Endothelial cell of umbilical vein (primary cell): Measurements from ENCODE around the gene IRF8. TPM values are rescaled to one million over a fixed set of nuclear protein-coding genes. Genes with fewer than 3 reads are reported as not detected.

Experiments
- BruUV-seq: library from RNA; stranded (reverse); fragments of 400-500 nt; replicated peaks from 2 replicates; lab custom pipeline; 2021; lab: Mats Ljungman, UMichigan
- CTCF ChIA-PET: fragments of 300-600, 350-600 bp; sonication (Branson Sonifier 250); formaldehyde crosslinking; loops from one replicate; lab custom pipeline; 2021; ENCODE audit warnings: antibody characterized with exemption, inconsistent platforms; lab: Charles Lee
- POLR2A ChIA-PET: fragments of 300-600, 350-600 bp; sonication (Branson Sonifier 250); formaldehyde crosslinking; loops from one replicate; lab custom pipeline; 2021; ENCODE audit warnings: antibody characterized with exemption, inconsistent platforms; lab: Charles Lee
- DNase-seq: peaks from one replicate; pipeline ENCODE4 v3.0.0-alpha.2; 2011; ENCODE audit warnings: low read depth, low spot score
- FAIRE-seq: peaks from 2 replicates; lab custom pipeline; 2011; peaks lifted over from hg19 to GRCh38; lab: Jason Lieb, UNC
- H2AFZ ChIP-seq: 2 replicates; pipeline ENCODE4 v1.6.0; 2012; ENCODE audit warnings: low read depth, low read length, control low read depth, inconsistent platforms
- H3K27ac ChIP-seq: 2 replicates; pipeline ENCODE4 v1.5.1; 2011; ENCODE audit warnings: low read depth, mild to moderate bottlenecking, control low read depth, low read length, moderate library complexity; ENCODE audit not compliant: insufficient read depth
- H3K27me3 ChIP-seq, 2 experiments: 2 replicates each; pipeline versions ENCODE4 v1.6.0 to v1.6.1; 2011; ENCODE audit warnings: low read length in 2 of 2, mixed read lengths in 1 of 2; ENCODE audit not compliant: control insufficient read depth in 2 of 2, insufficient read depth in 2 of 2
- H3K36me3 ChIP-seq, 2 experiments: 2 replicates in 1 of 2; 3 replicates in 1 of 2; pipeline ENCODE4 v1.5.1; 2011; ENCODE audit warnings: low read length in 2 of 2, mild to moderate bottlenecking in 1 of 2, moderate library complexity in 1 of 2; ENCODE audit not compliant: control insufficient read depth in 2 of 2, insufficient read depth in 2 of 2; ENCODE audit errors: extremely low read depth in 1 of 2
- H3K4me1 ChIP-seq: 3 replicates; pipeline ENCODE4 v1.5.1; 2011; ENCODE audit warnings: mild to moderate bottlenecking, low read length; ENCODE audit not compliant: control insufficient read depth, insufficient read depth; ENCODE audit errors: extremely low read depth
- H3K4me2 ChIP-seq: 2 replicates; pipeline ENCODE4 v1.6.1; 2011; ENCODE audit warnings: low read length, control low read depth, mixed read lengths; ENCODE audit not compliant: insufficient read depth
- H3K4me3 ChIP-seq, 3 experiments: fragments of 200-600 bp in 1 of 3; sonication (generic), shearing (Covaris generic) in 1 of 3; replicated peaks in 1 of 3; 2 replicates each; pipeline ENCODE4 v1.5.1; 2011 to 2016; ENCODE audit warnings: control low read depth in 3 of 3, low read length in 3 of 3, mild to moderate bottlenecking in 2 of 3, inconsistent platforms in 1 of 3, low read depth in 1 of 3, moderate library complexity in 1 of 3; ENCODE audit not compliant: insufficient read depth in 1 of 3
- H3K79me2 ChIP-seq: 2 replicates; pipeline ENCODE4 v1.6.0; 2012; ENCODE audit warnings: low read length, inconsistent platforms; ENCODE audit not compliant: control insufficient read depth, insufficient read depth
- H3K9ac ChIP-seq: replicated peaks from 2 replicates; pipeline ENCODE3; 2011; ENCODE audit warnings: low read length, control low read depth; ENCODE audit not compliant: insufficient read depth; ENCODE audit errors: extremely low read depth
- H3K9me1 ChIP-seq: replicated peaks from 3 replicates; pipeline ENCODE4 v1.6.0; 2011; ENCODE audit warnings: mild to moderate bottlenecking, low read length; ENCODE audit not compliant: control insufficient read depth, insufficient read depth; ENCODE audit errors: extremely low read depth
- H3K9me3 ChIP-seq: replicated peaks from 2 replicates; pipeline ENCODE4 v1.5.1; 2012; ENCODE audit warnings: low read length, inconsistent platforms; ENCODE audit not compliant: control insufficient read depth, insufficient read depth
- H4K20me1 ChIP-seq: replicated peaks from 2 replicates; pipeline ENCODE3; 2011; ENCODE audit warnings: mild to moderate bottlenecking, low read length; ENCODE audit not compliant: control insufficient read depth, insufficient read depth; ENCODE audit errors: extremely low read depth
- EZH2 ChIP-seq: IDR thresholded peaks from 2 replicates; pipeline ENCODE4 v1.6.1; 2012; ENCODE audit warnings: borderline replicate concordance, low read depth, mild to moderate bottlenecking, moderate library complexity, low read length, inconsistent platforms; ENCODE audit not compliant: severe bottlenecking
- FOS ChIP-seq: IDR thresholded peaks from 2 replicates; pipeline ENCODE4 v1.6.1; 2011; ENCODE audit warnings: mild to moderate bottlenecking, low read length, moderate library complexity, borderline replicate concordance; ENCODE audit not compliant: insufficient read depth
- GATA2 ChIP-seq: IDR thresholded peaks from 2 replicates; pipeline ENCODE4 v1.7.0; 2011; ENCODE audit warnings: low read depth, mild to moderate bottlenecking, moderate library complexity, mixed read lengths, low read length; ENCODE audit not compliant: insufficient read length, insufficient read depth
- JUN ChIP-seq: IDR thresholded peaks from 2 replicates; pipeline ENCODE4 v1.6.1; 2011; ENCODE audit warnings: borderline replicate concordance, low read depth; ENCODE audit not compliant: insufficient read length, insufficient read depth
- MYC ChIP-seq: IDR thresholded peaks from one replicate; pipeline ENCODE4 v1.6.1; 2011; ENCODE audit warnings: mild to moderate bottlenecking, low read depth, low read length
- POLR2A ChIP-seq: IDR thresholded peaks from 2 replicates; pipeline ENCODE4 v1.6.1; 2012; ENCODE audit warnings: low read depth, mild to moderate bottlenecking, control low read depth, low read length
- POLR2AphosphoS5 ChIP-seq: IDR thresholded peaks from 2 replicates; pipeline ENCODE4 v1.6.1; 2012; ENCODE audit warnings: low read depth, mild to moderate bottlenecking, control low read depth, low read length, moderate library complexity; ENCODE audit not compliant: insufficient read depth
- dilution Hi-C: fragments of 300-500 bp; cut with MboI; formaldehyde crosslinking; loops from one replicate; pipeline ENCODE4 v1.15.0; 2019; ENCODE audit warnings: low sequenced_read_pairs; ENCODE audit not compliant: extremely low pct_ligation_motif_present
- intact Hi-C: fragments of 100-400 bp; cut with micrococcal nuclease; formaldehyde crosslinking; loops from one replicate; pipeline ENCODE4 v1.10.0; 2022
- polyA plus RNA-seq, 4 experiments: library from polyadenylated mRNA; depleted of rRNA in 3 of 4; stranded (reverse) in 3 of 4; unstranded in 1 of 4; fragments of >200 nt; gene quantifications; 2 replicates each; pipeline versions ENCODE4 v1.2.1 to v1.2.3, GENCODE V29; 2011 to 2012; ENCODE audit warnings: missing spikeins in 1 of 4
- total RNA-seq: library from RNA; stranded (reverse); gene quantifications from 2 replicates; pipeline ENCODE4 v1.2.3, GENCODE V29; 2021
- TF ChIP-seq, protein P1 (sequence below): IDR thresholded peaks from 2 replicates; pipeline ENCODE4 v1.6.1; 2011; ENCODE audit not compliant: insufficient read depth, insufficient read length
- TF ChIP-seq, protein P2 (sequence below), 2 donors: IDR thresholded peaks; 1 replicate in 1 of 2; 2 replicates in 1 of 2; pipeline ENCODE4 v1.5.1; 2011; ENCODE audit warnings: low read length in 2 of 2, mild to moderate bottlenecking in 2 of 2, moderate library complexity in 2 of 2, control low read depth in 1 of 2, inconsistent platforms in 1 of 2, low read depth in 1 of 2; ENCODE audit not compliant: insufficient read depth in 1 of 2; ENCODE audit errors: extremely low read depth in 1 of 2

The IRF8 gene
- total and polyA plus RNA-seq, 2 donors (not counting 3 experiments of a cell fraction or from before 2014, with no cell fraction given), result not detected

DNA sequence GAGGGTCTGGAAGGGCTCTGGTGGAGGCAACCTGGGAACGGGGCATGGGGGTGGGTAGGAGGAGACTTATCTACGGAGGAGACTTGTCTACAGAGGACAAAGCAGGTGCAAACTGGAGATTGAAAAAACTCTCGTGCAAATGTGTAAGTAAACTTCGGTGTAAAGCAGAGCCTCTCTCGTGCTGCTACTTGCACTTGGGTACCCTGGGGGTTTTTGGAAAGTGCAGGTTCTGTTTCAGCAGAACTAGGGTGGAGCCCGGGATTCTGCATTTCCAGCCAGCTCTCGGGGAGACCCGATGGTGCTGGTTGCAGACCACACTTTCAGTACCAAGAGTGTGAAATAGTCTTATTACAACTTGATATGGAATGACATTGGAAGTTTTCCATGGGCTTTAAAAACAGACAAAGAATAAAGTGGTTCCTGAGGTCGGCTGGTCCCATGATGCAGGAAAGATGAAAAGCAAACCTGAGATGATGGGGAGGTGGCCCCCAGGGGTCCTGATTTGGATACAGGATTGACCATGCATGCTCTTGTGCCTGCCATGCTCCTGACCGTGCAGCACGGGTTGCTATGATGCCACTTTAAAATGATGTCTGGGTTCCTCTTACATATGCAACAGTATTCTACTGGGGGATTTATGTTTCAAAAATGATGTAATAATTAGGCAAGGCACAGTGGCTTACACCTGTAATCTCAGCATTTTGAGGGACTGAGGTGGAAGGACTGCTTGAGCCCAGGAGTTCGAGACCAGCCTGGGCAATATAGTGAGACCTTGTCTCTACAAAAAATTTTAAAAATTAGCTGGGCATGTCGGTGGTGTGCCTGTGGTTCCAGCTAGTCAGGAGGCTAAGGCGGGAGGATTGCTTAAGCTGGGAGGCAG lies 69.3 kb downstream of the IRF8 start:
- BruUV-seq, result no TSS peak
- H2AFZ ChIP-seq, result no peak overlapping the region
- H3K27ac ChIP-seq, result no peak overlapping the region
- FAIRE-seq (no peak), DNase-seq (no peak)
- ChIA-PET POLR2A (no interaction called here), CTCF (interaction anchor here (2.3 kb wide), 1 partner anchor 147 kb away, joined by 5 read pairs; no protein-coding TSS in a partner anchor)
- H4K20me1 ChIP-seq, result no peaks in the 10 kb centered on the region
- no peaks in the 10 kb centered on the region for H3K9me1 ChIP-seq
- H3K9me3 ChIP-seq, result peaks cover 2% of the 10 kb centered on the region
- no peaks in the 10 kb centered on the region for H3K4me1 ChIP-seq
- H3K36me3 ChIP-seq, result no peaks in the 10 kb centered on the region
- no peak overlapping the region for H3K4me3 ChIP-seq
- H3K4me2 ChIP-seq, result no peak overlapping the region
- no peak overlapping the region for H3K9ac ChIP-seq
- dilution Hi-C loops (no loop called here), intact Hi-C loops (no loop called here)
- H3K27me3 ChIP-seq, result peaks cover 0 to 3% of the 10 kb centered on the region in 2 experiments
- H3K79me2 ChIP-seq, result no peaks in the 10 kb centered on the region
- TF ChIP-seq EZH2 (no peak), FOS (no peak), JUN (no peak), POLR2A (no peak), MYC (no peak), GATA2 (no peak), POLR2AphosphoS5 (no peak)
- TF ChIP-seq, protein P1, sequence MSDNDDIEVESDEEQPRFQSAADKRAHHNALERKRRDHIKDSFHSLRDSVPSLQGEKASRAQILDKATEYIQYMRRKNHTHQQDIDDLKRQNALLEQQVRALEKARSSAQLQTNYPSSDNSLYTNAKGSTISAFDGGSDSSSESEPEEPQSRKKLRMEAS, result no peak
- TF ChIP-seq, protein P2, sequence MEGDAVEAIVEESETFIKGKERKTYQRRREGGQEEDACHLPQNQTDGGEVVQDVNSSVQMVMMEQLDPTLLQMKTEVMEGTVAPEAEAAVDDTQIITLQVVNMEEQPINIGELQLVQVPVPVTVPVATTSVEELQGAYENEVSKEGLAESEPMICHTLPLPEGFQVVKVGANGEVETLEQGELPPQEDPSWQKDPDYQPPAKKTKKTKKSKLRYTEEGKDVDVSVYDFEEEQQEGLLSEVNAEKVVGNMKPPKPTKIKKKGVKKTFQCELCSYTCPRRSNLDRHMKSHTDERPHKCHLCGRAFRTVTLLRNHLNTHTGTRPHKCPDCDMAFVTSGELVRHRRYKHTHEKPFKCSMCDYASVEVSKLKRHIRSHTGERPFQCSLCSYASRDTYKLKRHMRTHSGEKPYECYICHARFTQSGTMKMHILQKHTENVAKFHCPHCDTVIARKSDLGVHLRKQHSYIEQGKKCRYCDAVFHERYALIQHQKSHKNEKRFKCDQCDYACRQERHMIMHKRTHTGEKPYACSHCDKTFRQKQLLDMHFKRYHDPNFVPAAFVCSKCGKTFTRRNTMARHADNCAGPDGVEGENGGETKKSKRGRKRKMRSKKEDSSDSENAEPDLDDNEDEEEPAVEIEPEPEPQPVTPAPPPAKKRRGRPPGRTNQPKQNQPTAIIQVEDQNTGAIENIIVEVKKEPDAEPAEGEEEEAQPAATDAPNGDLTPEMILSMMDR (IDR thresholded peaks at IDR 0.05; ENCODE audit: extremely low read depth in 1 of 2, insufficient read depth in 1 of 2, low read depth in 1 of 2, low read length in 2 of 2), result no peak
